Astrocyte (in vitro differentiated cells and primary cell): ENCODE results near the gene RCCD1. TPM values are rescaled to one million over a fixed set of nuclear protein-coding genes. Genes with fewer than 3 reads are reported as not detected.
"Not testable (repeated sequence)": the region's sequence is repeated elsewhere in the genome, so short reads cannot be mapped to it uniquely, and the experiment has no call there.

Experiments used
- DNase-seq: peaks from one replicate; pipeline ENCODE4 v3.0.0-alpha.2; 2010; ENCODE audit warnings: low read depth
- FAIRE-seq: peaks from 2 replicates; lab custom pipeline; 2011; peaks lifted over from hg19 to GRCh38; lab: Jason Lieb, UNC
- H2AFZ ChIP-seq: 2 replicates; pipeline ENCODE4 v1.6.0; 2012; ENCODE audit warnings: low read depth, low read length, inconsistent platforms
- H3K27ac ChIP-seq: 2 replicates; pipeline ENCODE4 v1.5.1; 2011; ENCODE audit warnings: low read depth, low read length, inconsistent platforms
- H3K27me3 ChIP-seq: 2 replicates; pipeline ENCODE4 v1.6.0; 2011; ENCODE audit warnings: low read length, inconsistent platforms; ENCODE audit not compliant: insufficient read depth
- H3K36me3 ChIP-seq: 2 replicates; pipeline ENCODE4 v1.5.1; 2011; ENCODE audit warnings: low read length, inconsistent platforms; ENCODE audit not compliant: insufficient read depth
- H3K4me1 ChIP-seq: 2 replicates; pipeline ENCODE4 v1.5.1; 2011; ENCODE audit warnings: low read length, inconsistent platforms; ENCODE audit not compliant: insufficient read depth
- H3K4me2 ChIP-seq: 2 replicates; pipeline ENCODE4 v1.6.0; 2012; ENCODE audit warnings: low read length, inconsistent platforms
- H3K4me3 ChIP-seq: 2 replicates; pipeline ENCODE4 v1.5.1; 2011; ENCODE audit warnings: low read depth, mild to moderate bottlenecking, low read length, inconsistent platforms; ENCODE audit not compliant: insufficient read depth
- H3K79me2 ChIP-seq: 2 replicates; pipeline ENCODE4 v1.6.0; 2012; ENCODE audit warnings: mild to moderate bottlenecking, low read length, inconsistent platforms; ENCODE audit not compliant: insufficient read depth
- H3K9ac ChIP-seq: 2 replicates; pipeline ENCODE4 v1.6.0; 2012; ENCODE audit warnings: mild to moderate bottlenecking, low read length, inconsistent platforms
- H3K9me3 ChIP-seq: 2 replicates; pipeline ENCODE4 v1.5.1; 2012; ENCODE audit warnings: low read depth, mild to moderate bottlenecking, low read length, inconsistent platforms; ENCODE audit not compliant: insufficient read depth
- H4K20me1 ChIP-seq: 2 replicates; pipeline ENCODE4 v1.6.0; 2012; ENCODE audit warnings: low read length, inconsistent platforms; ENCODE audit not compliant: insufficient read depth
- H3K27ac Mint-ChIP-seq: one replicate; pipeline ENCODE4 v1.8.0; 2021; ENCODE audit warnings: mild to moderate bottlenecking, mixed read lengths; ENCODE audit not compliant: unreplicated experiment
- H3K27me3 Mint-ChIP-seq: one replicate; pipeline ENCODE4 v1.8.0; 2021; ENCODE audit warnings: low read depth, mixed read lengths; ENCODE audit not compliant: unreplicated experiment
- H3K36me3 Mint-ChIP-seq: one replicate; pipeline ENCODE4 v1.8.0; 2021; ENCODE audit warnings: low read depth, mixed read lengths; ENCODE audit not compliant: unreplicated experiment
- H3K4me1 Mint-ChIP-seq: one replicate; pipeline ENCODE4 v1.8.0; 2021; ENCODE audit warnings: low read depth, mixed read lengths; ENCODE audit not compliant: unreplicated experiment
- H3K4me3 Mint-ChIP-seq: one replicate; pipeline ENCODE4 v1.8.0; 2021; ENCODE audit warnings: mild to moderate bottlenecking, moderate library complexity, mixed read lengths; ENCODE audit not compliant: unreplicated experiment
- H3K9me3 Mint-ChIP-seq: one replicate; pipeline ENCODE4 v1.8.0; 2021; ENCODE audit warnings: mild to moderate bottlenecking, mixed read lengths; ENCODE audit not compliant: unreplicated experiment
- EZH2 ChIP-seq: IDR thresholded peaks from 2 replicates; pipeline ENCODE4 v1.6.1; 2012; ENCODE audit warnings: mild to moderate bottlenecking, low read length, inconsistent platforms; ENCODE audit not compliant: insufficient read depth
- total RNA-seq: library from RNA; stranded (reverse); gene quantifications from 2 replicates; pipeline ENCODE4 v1.2.1, GENCODE V29; 2021
- TF ChIP-seq, protein P1 (sequence below): IDR thresholded peaks from 2 replicates; pipeline ENCODE4 v1.5.1; 2011; ENCODE audit warnings: low read depth, mild to moderate bottlenecking, inconsistent platforms, low read length, moderate library complexity; ENCODE audit not compliant: insufficient read depth

RCCD1 gene
- total RNA-seq, 1 donor from 2014 or later: 6.8 TPM

DNA sequence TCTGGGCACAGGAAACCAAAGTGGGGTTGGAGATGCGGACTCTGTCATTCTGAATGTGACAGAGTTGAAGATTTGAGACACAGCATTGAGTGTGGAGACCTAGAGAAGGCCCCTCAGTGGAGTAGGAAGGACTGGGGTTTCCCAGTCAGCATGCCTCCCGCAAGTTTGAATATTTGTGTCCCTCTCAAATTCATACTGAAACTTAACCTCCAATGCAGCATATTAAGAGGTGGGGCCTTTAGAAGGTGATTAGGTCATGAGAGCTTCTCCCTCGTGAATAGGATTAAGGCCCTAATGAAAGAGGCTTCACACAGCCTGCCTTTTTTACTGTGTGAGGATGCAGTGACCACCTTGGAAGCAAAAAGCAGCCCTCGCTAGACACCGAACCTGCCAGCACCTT is 30.3 kb upstream of the RCCD1 start:
- Mint-ChIP-seq H3K9me3 (no peaks in the 10 kb centered on the region), H3K36me3 (peaks cover 14% of the 10 kb centered on the region), H3K27ac (no peak overlapping the region), H3K27me3 (peaks cover 2% of the 10 kb centered on the region), H3K4me1 (no peaks in the 10 kb centered on the region), H3K4me3 (no peak overlapping the region)
- Histone ChIP-seq H3K79me2 (no peaks in the 10 kb centered on the region), H3K4me2 (no peak overlapping the region), H3K36me3 (peaks cover 3% of the 10 kb centered on the region), H3K27me3 (no peaks in the 10 kb centered on the region), H2AFZ (no peak overlapping the region), H3K9ac (no peak overlapping the region), H3K4me3 (no peak overlapping the region), H3K4me1 (no peaks in the 10 kb centered on the region), H4K20me1 (no peaks in the 10 kb centered on the region), H3K27ac (no peak overlapping the region), H3K9me3 (no peaks in the 10 kb centered on the region)
- no peak for DNase-seq
- FAIRE-seq: no peak
- TF ChIP-seq, protein P1, sequence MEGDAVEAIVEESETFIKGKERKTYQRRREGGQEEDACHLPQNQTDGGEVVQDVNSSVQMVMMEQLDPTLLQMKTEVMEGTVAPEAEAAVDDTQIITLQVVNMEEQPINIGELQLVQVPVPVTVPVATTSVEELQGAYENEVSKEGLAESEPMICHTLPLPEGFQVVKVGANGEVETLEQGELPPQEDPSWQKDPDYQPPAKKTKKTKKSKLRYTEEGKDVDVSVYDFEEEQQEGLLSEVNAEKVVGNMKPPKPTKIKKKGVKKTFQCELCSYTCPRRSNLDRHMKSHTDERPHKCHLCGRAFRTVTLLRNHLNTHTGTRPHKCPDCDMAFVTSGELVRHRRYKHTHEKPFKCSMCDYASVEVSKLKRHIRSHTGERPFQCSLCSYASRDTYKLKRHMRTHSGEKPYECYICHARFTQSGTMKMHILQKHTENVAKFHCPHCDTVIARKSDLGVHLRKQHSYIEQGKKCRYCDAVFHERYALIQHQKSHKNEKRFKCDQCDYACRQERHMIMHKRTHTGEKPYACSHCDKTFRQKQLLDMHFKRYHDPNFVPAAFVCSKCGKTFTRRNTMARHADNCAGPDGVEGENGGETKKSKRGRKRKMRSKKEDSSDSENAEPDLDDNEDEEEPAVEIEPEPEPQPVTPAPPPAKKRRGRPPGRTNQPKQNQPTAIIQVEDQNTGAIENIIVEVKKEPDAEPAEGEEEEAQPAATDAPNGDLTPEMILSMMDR: no peak
- no peak for TF ChIP-seq EZH2

DNA sequence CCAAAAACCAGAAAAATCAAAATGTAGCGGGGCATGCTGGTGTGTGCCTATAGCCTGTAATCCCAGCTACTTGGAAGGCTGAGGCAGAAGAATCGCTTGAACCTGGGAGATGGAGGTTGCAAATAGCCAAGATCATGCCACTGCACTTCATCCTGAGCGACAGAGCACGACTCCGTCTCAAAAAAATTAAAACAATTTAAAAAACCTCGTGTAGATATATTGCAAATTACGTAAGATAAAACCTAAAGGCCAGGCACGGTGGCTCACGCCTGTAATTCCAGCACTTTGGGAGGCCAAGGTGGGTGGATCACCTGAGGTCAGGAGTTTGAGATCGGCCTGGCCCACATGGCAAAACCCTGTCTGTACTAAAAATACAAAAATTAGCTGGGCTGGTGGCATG is 27.9 kb upstream of the RCCD1 start:
- H3K27ac ChIP-seq, H4K20me1 ChIP-seq, H3K9me3 ChIP-seq, H3K36me3 Mint-ChIP-seq, H3K4me3 Mint-ChIP-seq, H3K9me3 Mint-ChIP-seq, H3K27ac Mint-ChIP-seq, H3K9ac ChIP-seq, DNase-seq, H3K27me3 ChIP-seq, H3K4me3 ChIP-seq, H3K4me1 Mint-ChIP-seq, H3K36me3 ChIP-seq, FAIRE-seq, H2AFZ ChIP-seq, H3K79me2 ChIP-seq, H3K27me3 Mint-ChIP-seq, H3K4me2 ChIP-seq: not testable (repeated sequence)
- peaks cover 12% of the 10 kb centered on the region for H3K4me1 ChIP-seq

- H3K4me3 ChIP-seq, DNase-seq, H3K36me3 Mint-ChIP-seq, H3K4me3 Mint-ChIP-seq, H3K9me3 Mint-ChIP-seq, H3K27me3 ChIP-seq, H3K27me3 Mint-ChIP-seq, H4K20me1 ChIP-seq, H3K36me3 ChIP-seq, H3K27ac Mint-ChIP-seq, H3K4me2 ChIP-seq, H3K4me1 Mint-ChIP-seq, H2AFZ ChIP-seq, H3K79me2 ChIP-seq, FAIRE-seq, H3K9ac ChIP-seq, H3K9me3 ChIP-seq, H3K27ac ChIP-seq: not testable (repeated sequence)
- H3K4me1 ChIP-seq: peaks cover 15% of the 10 kb centered on the region
Observed at GRCh38 chr15:90928106-90928505, 26.6 kb upstream of the RCCD1 start.
